CD4-positive, alpha-beta T cell treated with Interleukin-4 for 4 hours (primary cell): ENCODE data around the gene MPZL2.

Experiments
- DNase-seq: peaks from one replicate; pipeline ENCODE4 v3.0.0-alpha.2; 2020

The MPZL2 gene

DNA sequence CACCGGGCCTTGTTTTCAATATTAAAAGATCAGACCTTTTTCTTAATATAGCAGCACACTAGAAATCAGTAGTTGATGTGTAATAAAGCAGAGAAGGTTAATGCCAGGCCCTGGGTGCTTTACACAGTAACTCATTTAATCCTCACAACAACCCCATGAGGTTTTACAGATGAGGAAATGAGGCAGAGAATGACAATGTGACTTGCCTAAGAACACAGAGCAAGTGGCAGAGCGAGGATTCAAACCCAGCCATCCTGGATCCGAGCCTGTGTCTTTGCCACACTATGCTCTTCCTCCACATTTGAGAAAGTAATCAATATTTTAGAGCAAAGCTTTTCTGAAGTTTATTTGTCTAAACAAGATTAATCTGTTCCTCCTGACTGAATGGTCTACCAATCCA is 46.5 kb downstream of the MPZL2 start:
- DNase-seq: peak; percentile 66

DNA sequence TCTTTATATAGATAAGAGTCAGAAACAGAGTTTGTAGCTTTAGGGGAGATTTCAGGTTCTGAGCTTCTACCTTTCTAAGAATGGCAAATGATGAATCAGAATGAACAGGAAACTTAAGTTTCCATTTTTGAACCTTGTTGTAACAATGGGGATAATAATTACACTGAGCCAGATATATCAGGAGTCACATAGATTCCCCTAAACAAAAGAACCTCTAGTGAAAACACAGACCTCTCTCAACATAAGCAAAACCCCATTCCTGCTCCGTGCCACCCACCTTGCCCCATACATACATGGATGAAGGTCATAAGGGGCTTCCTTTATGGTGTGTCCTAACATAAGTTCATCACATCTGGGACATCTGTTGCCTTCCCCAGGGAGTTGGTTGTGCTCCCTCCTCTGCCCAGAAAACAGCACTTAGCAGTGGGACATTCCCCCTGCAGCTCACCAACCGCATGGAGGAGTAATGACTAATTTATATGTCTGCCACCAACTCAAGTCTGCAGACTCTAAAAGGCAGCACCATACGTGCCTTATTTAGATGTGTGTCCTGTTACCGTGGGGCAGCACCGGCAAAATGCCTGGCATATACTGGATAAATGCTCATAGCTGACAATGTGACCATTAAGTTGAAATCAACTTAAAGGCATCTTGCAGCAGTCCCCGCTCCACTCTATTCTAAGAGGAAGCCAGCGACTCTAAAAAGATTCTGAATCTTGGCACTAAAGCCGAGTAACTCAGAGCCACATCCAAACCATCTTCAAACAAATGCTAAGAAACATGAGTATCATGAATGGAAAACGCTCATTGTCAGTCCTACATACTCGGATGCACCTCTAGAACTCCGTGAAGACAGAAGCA is 47.2 kb downstream of the MPZL2 start:
- peak; percentile 73 for DNase-seq

DNA sequence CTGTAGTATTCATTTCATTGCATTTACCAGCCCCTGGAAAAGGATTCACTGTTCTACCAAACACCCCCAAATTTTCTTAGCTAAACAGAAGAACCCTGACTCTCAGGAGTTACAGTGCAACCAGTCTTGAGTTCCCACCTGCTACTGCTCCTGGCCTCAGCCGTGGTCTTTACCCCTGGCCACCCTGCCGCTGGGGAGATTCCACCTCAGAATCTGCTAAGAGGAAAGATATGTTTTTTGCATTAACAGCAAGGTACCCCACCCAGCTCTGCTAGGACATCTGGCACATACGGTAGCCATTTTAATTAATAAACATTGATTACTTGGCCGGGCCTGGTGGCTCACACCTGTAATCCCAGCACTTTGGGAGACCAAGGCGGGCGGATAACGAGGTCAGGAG is 48.3 kb downstream of the MPZL2 start:
- no peak for DNase-seq

DNA sequence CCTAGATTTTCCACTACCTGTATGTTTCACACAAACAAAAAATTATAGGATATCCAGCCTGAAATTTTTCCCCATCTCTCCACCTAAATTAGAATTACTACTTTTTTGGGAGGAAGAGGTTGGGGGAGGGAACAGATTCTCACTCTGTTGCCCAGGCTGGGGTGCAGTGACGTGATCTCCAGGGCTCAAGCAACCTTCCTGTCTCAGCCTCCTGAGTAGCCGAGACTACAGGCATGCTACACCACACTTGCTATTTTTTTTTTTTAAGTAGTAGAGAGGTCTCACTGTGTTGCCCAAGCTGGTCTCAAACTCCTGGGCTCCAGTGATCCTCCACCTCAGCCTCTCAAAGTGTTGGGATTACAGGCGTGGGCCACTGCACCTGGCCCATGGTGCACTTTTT is 48.8 kb downstream of the MPZL2 start:
- no peak for DNase-seq

DNA sequence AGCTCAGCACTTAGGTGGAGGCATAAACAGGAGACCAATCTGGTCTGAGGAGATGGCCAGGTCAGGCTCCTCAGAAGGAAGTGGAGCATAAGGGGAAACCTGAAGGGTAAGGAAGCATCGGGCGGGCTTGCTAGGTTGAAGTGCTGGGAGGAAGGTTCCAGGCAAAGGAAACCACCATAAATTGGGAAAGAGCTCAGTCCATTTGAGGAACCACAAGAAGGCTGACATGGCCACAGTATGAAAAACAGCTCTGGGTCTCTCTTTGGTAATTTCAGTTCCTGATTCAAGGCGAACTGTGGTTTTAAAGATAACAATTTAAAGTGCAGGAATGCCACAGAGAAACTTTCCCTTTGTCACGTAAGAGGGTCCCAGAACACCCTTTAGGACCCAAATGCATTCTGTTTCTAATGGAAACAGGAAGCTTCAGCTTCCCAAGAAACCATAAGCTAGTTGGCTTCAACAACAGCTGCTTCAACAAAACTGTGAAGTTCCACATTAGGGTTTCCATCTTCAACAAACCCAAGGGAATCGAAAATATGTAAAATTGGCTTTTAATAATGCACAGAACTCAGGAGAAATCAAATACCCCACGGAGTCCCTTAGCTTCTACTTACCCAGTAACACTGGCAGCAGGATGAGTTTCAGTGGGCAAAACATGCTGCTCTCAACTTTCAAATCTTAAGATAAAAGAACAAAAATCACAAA is 49.7 kb downstream of the MPZL2 start:
- DNase-seq: no peak

DNA sequence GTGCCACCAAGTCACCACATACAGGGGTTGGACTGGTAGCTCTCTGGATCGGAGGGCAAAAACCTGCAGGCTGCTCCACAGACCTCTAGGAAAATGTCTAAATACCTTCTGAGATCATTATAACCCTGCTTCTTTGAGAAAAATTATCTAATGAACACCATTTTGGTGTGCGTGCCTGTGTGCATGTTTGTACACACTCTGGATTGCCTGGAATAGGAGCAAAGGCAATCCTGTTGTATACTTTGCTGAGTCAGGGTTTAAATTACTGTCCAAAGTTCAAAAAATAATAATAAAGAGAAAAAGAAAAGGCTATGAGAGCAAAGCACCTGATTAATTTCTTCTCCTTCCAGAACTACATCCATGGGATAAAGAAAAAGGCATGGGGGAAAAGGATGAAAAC is 50.3 kb downstream of the MPZL2 start:
- no peak for DNase-seq

DNA sequence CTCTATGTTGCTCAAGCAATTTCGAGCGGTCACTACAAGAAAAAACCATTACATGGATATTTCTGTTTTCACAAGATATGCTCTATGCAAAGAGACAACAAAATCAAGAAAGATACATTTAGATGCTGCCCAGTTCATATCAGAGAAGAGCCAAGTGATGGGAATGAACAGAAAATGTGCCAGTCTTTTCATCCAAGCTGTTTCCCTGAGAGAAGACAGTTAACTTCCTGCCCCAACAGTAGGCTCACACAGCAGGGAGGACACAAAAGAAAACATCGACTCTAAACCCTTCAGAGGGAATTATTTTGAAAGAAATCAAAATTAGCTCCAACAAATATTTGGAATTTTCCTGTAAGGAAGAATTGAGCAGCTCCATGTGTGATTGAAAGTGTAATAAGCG is 50.9 kb downstream of the MPZL2 start:
- no peak for DNase-seq

DNA sequence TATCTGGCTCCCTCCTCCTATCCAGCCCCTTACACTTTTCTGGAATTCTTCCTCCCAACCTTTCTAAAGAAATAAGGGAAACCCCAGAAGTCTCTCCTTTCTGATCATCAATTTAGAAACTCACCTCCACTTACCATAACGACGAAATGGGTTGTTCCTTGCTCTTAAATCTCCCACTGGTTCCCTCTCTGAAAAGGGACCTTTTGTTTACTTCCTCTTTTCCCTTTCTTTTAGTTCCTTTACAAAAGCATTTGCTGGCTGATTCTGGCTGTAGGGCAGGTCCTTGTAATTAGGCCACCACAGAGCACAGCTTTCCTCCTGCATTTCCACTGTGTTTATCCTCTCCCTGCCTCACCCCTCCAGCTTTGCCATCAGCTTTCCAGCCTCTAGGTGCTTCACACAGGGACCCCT is 51.3 kb downstream of the MPZL2 start:
- DNase-seq: no peak

DNA sequence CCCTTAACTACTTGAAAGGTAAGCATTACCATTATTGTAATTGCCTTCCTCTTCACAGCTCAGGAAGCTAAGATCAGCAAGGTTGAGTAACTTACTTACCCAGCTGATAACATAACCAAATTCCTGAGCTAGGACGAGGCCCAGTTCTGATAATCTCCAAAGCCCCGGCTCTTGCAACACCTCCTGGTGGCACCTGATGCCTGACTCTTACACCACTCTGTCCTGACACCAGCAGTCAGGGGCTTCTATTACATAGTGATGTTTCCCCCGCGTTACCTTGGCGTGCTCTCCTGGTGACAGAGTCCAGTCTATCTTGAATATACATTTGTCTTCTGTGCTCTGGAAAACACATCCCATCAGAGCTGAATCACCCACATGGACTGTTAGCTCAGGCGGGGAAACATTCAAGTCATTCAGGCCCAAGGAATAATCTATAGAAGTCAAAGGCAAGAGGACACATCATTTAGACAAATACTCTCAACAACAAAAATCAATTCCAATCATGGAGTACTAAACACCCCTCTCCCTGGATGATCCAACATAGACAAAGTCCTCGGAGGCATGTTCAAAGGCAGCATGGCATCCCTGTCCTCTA is 51.9 kb downstream of the MPZL2 start:
- DNase-seq: no peak

DNA sequence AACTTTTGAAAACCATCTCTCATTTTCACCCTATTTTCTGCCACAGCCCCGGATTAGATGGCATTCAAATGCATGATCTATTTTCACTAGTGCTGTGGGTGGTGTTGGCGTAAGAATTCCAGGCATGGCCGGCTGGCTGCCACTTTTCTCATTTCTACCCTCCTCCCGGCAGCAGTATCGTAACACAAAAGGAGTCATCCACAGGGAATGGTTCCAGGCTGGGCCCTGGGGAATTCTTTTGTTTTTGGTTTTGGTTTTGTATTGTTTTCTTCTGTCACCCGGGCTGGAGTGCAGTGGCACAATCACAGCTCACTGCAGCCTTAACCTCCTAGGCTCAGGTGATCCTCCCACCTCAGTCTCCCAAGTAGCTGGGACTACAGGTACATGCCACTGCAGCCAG is 53.1 kb downstream of the MPZL2 start:
- no peak for DNase-seq

DNA sequence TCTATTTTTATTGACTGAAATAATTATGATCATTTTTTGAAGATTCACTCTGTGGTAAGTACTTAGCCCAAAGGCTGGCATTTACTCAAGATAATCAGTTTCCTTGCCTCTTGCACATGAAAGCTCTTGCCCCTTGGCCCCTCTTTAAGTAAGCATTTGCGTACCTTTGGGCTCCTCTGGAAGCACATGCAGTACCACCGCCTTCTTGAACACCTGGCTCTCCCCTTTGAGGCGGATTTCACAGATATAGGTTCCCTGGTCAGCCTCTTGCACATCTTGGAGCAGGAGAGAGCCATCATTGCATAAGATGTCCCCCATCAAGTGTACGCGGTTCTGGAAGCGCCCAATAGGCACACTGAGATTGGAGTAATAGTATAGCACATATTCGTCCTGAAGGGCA is 53.8 kb downstream of the MPZL2 start:
- DNase-seq: no peak

DNA sequence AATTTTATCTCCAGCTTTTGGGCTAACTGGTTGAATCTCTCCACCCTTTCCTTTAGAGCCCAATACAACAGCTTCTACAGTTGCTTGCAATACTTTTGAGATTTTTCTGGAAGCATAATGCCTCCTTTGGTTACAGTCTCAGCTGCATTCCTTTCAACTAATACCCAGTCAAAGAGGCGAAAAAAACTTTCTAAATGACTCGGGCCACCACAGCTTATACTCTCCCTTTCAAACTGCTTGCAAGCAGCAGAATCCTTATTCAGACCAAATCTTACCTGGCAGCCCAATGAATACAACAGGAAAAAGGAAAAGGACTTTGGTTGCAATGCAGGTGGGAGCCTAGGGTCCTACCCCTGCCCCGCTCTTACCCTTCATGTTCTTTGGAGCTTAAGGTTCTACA is 55.1 kb downstream of the MPZL2 start:
- no peak for DNase-seq

DNA sequence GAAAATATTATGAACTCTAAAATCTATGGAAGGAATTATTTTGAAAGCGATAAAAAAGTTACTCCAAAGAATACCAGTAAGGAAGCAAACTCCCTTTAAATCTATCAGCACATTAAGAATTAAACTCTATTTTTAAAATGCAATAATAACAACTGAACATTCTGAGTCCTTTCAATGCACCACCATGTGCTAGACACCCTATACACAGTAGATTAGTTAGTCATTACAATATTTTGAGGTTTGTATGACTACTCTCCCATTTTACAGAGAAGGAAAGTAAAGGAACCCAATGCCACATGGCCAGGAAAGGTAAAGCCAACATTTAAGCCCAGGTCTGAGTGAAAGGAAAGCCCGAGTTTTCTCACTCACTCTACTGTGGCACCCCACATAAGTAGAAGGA is 57.0 kb downstream of the MPZL2 start:
- no peak for DNase-seq

DNA sequence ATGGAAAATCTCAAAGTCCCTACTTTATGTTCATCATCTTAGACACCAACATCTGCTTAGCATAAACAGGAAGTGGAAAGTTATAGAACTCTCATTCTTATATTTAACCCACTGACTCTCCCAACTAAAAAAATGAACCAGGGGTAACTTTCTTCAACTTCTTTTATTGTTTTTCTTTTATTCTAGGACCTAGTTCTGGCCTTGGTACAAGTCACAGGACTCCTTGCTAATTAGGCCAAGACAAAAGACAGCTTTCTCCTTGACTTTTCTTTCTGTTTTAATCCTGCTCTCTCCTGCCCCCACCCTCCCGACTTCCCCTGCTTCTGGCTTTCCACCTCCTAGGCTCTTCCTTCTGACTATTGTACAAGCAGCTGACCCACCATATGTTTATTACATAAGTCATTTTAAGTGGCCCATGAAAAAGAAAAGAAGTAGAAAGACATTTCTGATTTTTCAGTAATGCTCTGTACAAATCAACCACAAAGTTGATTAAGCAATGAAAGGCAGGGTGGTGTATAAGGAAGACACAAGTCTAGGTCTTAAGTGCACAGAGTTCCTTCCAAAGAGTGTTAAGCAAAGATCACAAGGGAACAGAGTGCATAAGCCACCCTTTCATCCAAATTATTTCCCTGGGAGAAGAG is 57.6 kb downstream of the MPZL2 start:
- DNase-seq: no peak

DNA sequence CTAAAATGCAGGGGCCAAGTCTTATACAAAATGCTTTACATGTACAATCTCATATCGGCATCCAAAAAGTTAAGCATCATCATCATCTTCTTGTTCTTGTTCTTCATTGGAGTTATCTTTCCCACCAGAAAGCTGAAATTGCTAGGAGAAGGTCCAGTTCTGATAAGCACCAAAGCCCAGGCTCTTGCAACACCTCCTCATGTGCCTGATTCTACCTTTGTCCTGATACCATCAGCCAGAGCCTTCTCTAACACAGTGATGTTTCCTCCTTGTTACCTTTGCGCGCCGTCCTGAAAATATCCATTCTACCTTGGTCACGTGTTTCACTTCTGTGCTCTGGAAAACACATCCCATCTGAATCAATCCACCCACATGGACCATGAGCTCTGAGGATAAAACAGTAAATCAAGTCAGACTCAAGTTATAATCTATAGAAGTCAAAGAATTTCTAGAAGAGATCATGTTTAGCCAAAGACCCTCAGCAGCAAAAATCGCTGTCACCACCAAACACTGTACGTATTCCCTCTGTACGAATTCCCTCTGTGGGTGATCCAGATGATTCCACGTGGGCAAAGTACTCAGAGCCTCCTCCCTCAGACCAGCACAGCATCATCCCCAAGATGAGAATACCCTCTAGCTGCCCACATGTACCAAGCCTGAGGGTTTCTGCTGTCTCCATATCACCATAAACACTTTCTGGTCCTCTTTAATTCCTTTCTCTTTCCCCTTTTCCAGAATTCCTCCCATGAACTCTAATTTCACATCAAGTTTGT is 58.3 kb downstream of the MPZL2 start:
- DNase-seq: no peak
